Measurements from ENCODE around the gene NAA35.

GRCh38 chr9:85964949-85965348, 24.0 kb downstream of the NAA35 start:
- TF ChIP-seq CTCF (IDR thresholded peaks at IDR 0.05) (no peak), REST (IDR thresholded peaks at IDR 0.05; ENCODE audit: low read depth, low read length) (no peak), EP300 (IDR thresholded peaks at IDR 0.05; ENCODE audit: borderline replicate concordance in 1 of 2, low read depth in 1 of 2, low read length in 1 of 2) (no peak), EZH2phosphoT487 (IDR thresholded peaks at IDR 0.05; ENCODE audit: borderline replicate concordance, low read depth) (no peak), POLR2AphosphoS5 (IDR thresholded peaks at IDR 0.05; ENCODE audit: low read depth, low read length) (no peak), MEF2A (IDR thresholded peaks at IDR 0.05; ENCODE audit: borderline replicate concordance, low read depth) (no peak)

All from SK-N-SH (cell line).